ENCODE data around the gene TMEM259.

The TMEM259 gene

DNA sequence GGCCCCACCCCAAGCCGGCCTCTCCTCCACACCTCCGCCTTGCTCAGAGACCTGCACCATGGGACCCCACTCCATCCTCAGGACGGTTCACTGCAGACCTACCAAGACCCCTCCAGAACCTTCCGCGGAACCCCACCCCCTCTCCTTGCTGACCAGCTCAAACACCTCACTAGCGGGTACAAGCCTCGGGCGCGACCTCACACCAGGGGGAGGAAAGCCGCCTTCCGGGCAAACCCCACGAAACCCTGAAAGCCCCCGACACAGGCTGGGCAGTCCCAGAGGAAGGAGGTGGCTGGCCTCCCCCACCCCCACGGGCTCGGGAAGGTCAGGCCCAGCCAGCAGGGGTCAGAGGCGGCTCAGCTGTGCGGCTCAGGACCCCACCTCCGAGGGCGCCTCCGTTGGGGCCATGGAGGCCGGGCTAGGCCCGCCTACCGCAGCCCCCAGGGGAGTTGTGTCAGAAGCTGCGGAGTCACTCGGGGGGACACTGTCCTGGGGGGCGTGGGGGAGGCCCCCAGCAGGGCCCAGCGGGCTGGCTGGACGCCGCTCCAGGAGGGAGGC is 10.9 kb downstream of the TMEM259 start:
- Histone ChIP-seq H3K9me3 (ENCODE audit: control insufficient read depth, low read length) (no peaks in the 10 kb centered on the region), H3K36me3 (ENCODE audit: control insufficient read depth, insufficient read depth, low read length) (no peaks in the 10 kb centered on the region), H3K4me1 (no peaks in the 10 kb centered on the region), H2AFZ (no peak overlapping the region), H3K9ac (no peak overlapping the region), H3K4me2 (ENCODE audit: low read length) (no peak overlapping the region), H3K4me3 (ENCODE audit: low read depth, low read length) (no peak overlapping the region), H3K27me3 (ENCODE audit: control insufficient read depth, insufficient read depth, low read length) (no peaks in the 10 kb centered on the region), H3K27ac (no peak overlapping the region), H3K79me2 (peaks cover 8% of the 10 kb centered on the region)
- TF ChIP-seq, protein P1, sequence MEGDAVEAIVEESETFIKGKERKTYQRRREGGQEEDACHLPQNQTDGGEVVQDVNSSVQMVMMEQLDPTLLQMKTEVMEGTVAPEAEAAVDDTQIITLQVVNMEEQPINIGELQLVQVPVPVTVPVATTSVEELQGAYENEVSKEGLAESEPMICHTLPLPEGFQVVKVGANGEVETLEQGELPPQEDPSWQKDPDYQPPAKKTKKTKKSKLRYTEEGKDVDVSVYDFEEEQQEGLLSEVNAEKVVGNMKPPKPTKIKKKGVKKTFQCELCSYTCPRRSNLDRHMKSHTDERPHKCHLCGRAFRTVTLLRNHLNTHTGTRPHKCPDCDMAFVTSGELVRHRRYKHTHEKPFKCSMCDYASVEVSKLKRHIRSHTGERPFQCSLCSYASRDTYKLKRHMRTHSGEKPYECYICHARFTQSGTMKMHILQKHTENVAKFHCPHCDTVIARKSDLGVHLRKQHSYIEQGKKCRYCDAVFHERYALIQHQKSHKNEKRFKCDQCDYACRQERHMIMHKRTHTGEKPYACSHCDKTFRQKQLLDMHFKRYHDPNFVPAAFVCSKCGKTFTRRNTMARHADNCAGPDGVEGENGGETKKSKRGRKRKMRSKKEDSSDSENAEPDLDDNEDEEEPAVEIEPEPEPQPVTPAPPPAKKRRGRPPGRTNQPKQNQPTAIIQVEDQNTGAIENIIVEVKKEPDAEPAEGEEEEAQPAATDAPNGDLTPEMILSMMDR (IDR thresholded peaks at IDR 0.05): no peak

DNA sequence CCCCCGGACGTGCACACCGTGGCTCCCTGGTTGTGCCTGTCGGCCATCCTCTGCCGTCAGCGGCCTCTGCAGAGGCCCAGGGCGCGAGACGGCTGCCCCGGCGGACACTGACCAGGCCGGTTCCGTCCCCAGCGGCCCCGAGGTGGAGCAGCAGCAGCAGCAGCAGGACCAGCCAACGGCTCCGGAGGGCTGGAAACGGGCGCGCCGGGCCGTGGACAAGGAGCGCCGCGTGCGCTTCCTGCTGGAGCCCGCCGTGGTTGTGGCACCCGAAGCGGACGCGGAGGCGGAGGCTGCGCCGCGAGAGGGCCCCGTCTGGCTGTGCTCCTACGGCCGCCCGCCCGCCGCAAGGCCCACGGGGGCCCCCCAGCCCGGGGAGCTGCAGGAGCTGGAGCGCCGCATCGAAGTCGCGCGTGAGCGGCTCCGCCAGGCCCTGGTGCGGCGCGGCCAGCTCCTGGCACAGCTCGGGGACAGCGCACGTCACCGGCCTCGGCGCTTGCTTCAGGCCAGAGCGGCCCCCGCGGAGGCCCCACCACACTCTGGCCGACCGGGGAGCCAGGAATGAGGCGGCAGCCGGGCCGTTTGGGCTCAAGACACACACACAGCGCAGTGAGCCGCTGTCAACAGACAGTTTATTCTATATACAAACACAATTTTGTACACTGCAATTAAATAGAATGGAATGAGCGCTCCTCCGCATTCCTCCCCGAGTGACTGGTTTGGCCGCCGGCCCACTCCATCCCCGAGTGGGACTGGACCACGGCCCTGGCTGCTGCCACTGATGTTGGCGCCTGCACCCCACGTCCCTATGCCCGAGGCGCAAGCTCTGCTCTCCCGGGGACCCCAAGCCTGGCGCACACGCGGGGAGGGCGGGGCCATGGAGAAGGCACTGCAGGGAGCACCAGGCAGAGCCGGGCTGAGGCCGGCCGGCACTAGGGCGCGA is 11.6 kb downstream of the TMEM259 start:
- no peaks in the 10 kb centered on the region for H3K36me3 ChIP-seq (ENCODE audit: control insufficient read depth, insufficient read depth, low read length)
- no peaks in the 10 kb centered on the region for H3K4me1 ChIP-seq
- H3K9ac ChIP-seq: no peak overlapping the region
- H2AFZ ChIP-seq: no peak overlapping the region
- no peaks in the 10 kb centered on the region for H3K27me3 ChIP-seq (ENCODE audit: control insufficient read depth, insufficient read depth, low read length)
- no peaks in the 10 kb centered on the region for H3K9me3 ChIP-seq (ENCODE audit: control insufficient read depth, low read length)
- no peak overlapping the region for H3K27ac ChIP-seq
- peaks cover 6% of the 10 kb centered on the region for H3K79me2 ChIP-seq
- no peak overlapping the region for H3K4me2 ChIP-seq (ENCODE audit: low read length)
- TF ChIP-seq, protein P1 (IDR thresholded peaks at IDR 0.05): no peak
- no peak overlapping the region for H3K4me3 ChIP-seq (ENCODE audit: low read depth, low read length)

DNA sequence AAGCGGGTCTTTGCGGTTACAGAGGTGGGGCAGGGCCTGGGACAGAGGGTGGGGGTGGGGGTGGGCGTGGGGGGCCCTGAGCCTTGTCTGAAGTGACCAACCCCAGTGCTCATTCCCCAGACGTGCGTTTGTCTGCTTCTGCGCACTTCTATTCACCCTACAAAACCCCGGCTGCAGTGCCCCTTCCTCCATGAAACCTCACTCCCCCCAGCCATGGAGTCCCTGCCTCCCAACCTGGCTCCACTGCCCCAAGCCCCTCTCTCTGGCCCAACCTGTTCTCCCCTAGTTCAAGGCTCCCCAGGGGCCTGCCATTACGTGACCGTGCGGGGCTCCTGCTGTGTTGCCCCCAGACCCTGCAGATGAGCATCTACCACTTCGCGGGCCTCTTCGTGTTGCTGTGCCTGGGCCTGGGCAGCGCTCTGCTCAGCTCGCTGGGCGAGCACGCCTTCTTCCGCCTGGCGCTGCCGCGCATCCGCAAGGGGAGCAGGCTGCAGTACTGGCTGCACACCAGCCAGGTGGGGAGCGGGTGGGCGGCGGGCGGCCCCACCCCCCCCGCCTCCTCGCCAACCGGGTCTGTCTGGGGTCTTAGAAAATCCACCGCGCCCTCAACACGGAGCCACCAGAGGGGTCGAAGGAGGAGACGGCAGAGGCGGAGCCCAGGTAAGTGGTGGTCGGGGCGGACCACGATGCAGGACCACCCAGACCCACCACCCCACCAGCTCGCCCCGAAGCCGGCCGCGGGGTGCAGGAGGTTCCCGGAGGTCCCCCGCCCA is 12.5 kb downstream of the TMEM259 start:
- Histone ChIP-seq H3K36me3 (ENCODE audit: control insufficient read depth, insufficient read depth, low read length) (no peaks in the 10 kb centered on the region), H3K4me3 (ENCODE audit: low read depth, low read length) (no peak overlapping the region), H3K9me3 (ENCODE audit: control insufficient read depth, low read length) (no peaks in the 10 kb centered on the region), H3K27me3 (ENCODE audit: control insufficient read depth, insufficient read depth, low read length) (no peaks in the 10 kb centered on the region), H3K27ac (no peak overlapping the region), H3K4me1 (no peaks in the 10 kb centered on the region), H2AFZ (no peak overlapping the region), H3K4me2 (ENCODE audit: low read length) (no peak overlapping the region), H3K9ac (no peak overlapping the region), H3K79me2 (no peaks in the 10 kb centered on the region)
- TF ChIP-seq, protein P1 (IDR thresholded peaks at IDR 0.05): no peak

DNA sequence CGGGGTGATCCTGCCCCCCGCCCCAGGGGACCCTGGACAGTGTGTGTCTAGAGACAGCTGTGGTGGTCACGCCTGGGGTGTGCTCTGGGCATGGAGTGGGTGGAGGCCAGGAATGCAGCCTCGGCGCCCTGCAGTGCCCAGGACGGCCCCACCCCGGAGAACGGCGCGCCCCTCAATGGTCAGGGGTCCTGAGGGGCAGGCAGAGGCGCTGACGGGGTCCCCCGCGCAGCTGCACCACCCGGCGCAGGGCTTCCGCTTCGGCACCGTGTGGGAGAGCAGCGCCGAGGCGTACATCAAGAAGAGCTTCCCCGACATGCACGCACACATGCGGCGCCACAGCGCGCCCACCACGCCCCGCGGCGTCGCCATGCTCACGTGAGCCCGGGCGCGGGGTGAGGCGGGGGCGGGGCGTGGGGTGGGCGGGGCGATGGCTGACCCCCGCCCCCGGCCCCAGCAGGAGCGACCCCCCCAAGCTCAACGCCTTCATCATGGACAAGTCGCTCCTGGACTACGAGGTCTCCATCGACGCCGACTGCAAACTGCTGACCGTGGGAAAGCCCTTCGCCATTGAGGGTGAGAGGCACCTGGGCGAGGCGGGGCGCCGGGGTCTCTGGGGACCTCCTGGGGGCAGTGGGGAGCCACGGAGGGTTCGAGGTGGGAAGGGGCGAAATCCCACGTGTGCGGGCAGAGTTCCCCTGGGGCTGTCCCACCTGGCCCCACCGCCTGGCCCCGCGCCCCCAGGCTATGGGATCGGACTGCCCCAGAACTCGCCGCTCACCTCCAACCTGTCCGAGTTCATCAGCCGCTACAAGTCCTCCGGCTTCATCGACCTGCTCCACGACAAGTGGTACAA is 13.3 kb downstream of the TMEM259 start:
- no peaks in the 10 kb centered on the region for H3K36me3 ChIP-seq (ENCODE audit: control insufficient read depth, insufficient read depth, low read length)
- no peaks in the 10 kb centered on the region for H3K4me1 ChIP-seq
- H3K9me3 ChIP-seq (ENCODE audit: control insufficient read depth, low read length): no peaks in the 10 kb centered on the region
- no peak overlapping the region for H3K4me2 ChIP-seq (ENCODE audit: low read length)
- H3K4me3 ChIP-seq (ENCODE audit: low read depth, low read length): no peak overlapping the region
- H3K79me2 ChIP-seq: no peaks in the 10 kb centered on the region
- TF ChIP-seq, protein P1 (IDR thresholded peaks at IDR 0.05): no peak
- no peak overlapping the region for H2AFZ ChIP-seq
- no peak overlapping the region for H3K27ac ChIP-seq
- no peak overlapping the region for H3K9ac ChIP-seq
- H3K27me3 ChIP-seq (ENCODE audit: control insufficient read depth, insufficient read depth, low read length): no peaks in the 10 kb centered on the region
